Measurements from ENCODE around the gene TRIP12. TPM values are rescaled to one million over a fixed set of nuclear protein-coding genes. Genes with fewer than 3 reads are reported as not detected.

TRIP12 gene
- total and polyA plus RNA-seq, 4 donors, result 106 to 233 (median 159) TPM

GRCh38 chr2:229825476-229825875, 96.3 kb downstream of the TRIP12 start:
- no peak overlapping the region for H3K4me3 ChIP-seq (ENCODE audit: low read depth, low read length)
- H3K27me3 ChIP-seq (ENCODE audit: control insufficient read depth, insufficient read depth, low read length), result no peaks in the 10 kb centered on the region
- no peak overlapping the region for H3K27ac ChIP-seq (ENCODE audit: low read depth, low read length)
- H3K9me3 ChIP-seq (ENCODE audit: control insufficient read depth, insufficient read depth, low read length), result no peaks in the 10 kb centered on the region
- no peaks in the 10 kb centered on the region for H3K4me1 ChIP-seq (ENCODE audit: control insufficient read depth, insufficient read depth, low read length)
- peaks cover 13% of the 10 kb centered on the region for H3K36me3 ChIP-seq (ENCODE audit: control insufficient read depth, insufficient read depth, low read length)
- no peak for DNase-seq (ENCODE audit: low read depth in 4 of 6, low spot score in 6 of 6)
- WGBS (ENCODE audit: insufficient coverage), result no CpG with 5 or more reads among the region's 1 CpG

GRCh38 chr2:229821316-229821715, 100.5 kb downstream of the TRIP12 start:
- H3K9me3 ChIP-seq (ENCODE audit: control insufficient read depth, insufficient read depth, low read length), result no peaks in the 10 kb centered on the region
- no peak for DNase-seq (ENCODE audit: low read depth in 4 of 6, low spot score in 6 of 6)
- H3K27me3 ChIP-seq (ENCODE audit: control insufficient read depth, insufficient read depth, low read length), result no peaks in the 10 kb centered on the region
- H3K4me1 ChIP-seq (ENCODE audit: control insufficient read depth, insufficient read depth, low read length), result no peaks in the 10 kb centered on the region
- no peak overlapping the region for H3K4me3 ChIP-seq (ENCODE audit: low read depth, low read length)
- H3K36me3 ChIP-seq (ENCODE audit: control insufficient read depth, insufficient read depth, low read length), result peaks cover 16% of the 10 kb centered on the region
- no peak overlapping the region for H3K27ac ChIP-seq (ENCODE audit: low read depth, low read length)
- WGBS (ENCODE audit: insufficient coverage), result no CpG with 5 or more reads among the region's 3 CpGs

GRCh38 chr2:229818230-229818629, 103.6 kb downstream of the TRIP12 start:
- Histone ChIP-seq H3K4me3 (ENCODE audit: low read depth, low read length) (no peak overlapping the region), H3K27ac (ENCODE audit: low read depth, low read length) (no peak overlapping the region), H3K27me3 (ENCODE audit: control insufficient read depth, insufficient read depth, low read length) (no peaks in the 10 kb centered on the region), H3K36me3 (ENCODE audit: control insufficient read depth, insufficient read depth, low read length) (peaks cover 16% of the 10 kb centered on the region), H3K9me3 (ENCODE audit: control insufficient read depth, insufficient read depth, low read length) (no peaks in the 10 kb centered on the region), H3K4me1 (ENCODE audit: control insufficient read depth, insufficient read depth, low read length) (no peaks in the 10 kb centered on the region)
- no peak for DNase-seq (ENCODE audit: low read depth in 4 of 6, low spot score in 6 of 6)
- WGBS (ENCODE audit: insufficient coverage), result 83% methylated on average over 1 of the region's 3 CpGs

GRCh38 chr2:229815858-229816257, 106.0 kb downstream of the TRIP12 start:
- Histone ChIP-seq H3K9me3 (ENCODE audit: control insufficient read depth, insufficient read depth, low read length) (no peaks in the 10 kb centered on the region), H3K36me3 (ENCODE audit: control insufficient read depth, insufficient read depth, low read length) (peaks cover 13% of the 10 kb centered on the region), H3K27me3 (ENCODE audit: control insufficient read depth, insufficient read depth, low read length) (no peaks in the 10 kb centered on the region), H3K4me3 (ENCODE audit: low read depth, low read length) (no peak overlapping the region), H3K27ac (ENCODE audit: low read depth, low read length) (no peak overlapping the region), H3K4me1 (ENCODE audit: control insufficient read depth, insufficient read depth, low read length) (no peaks in the 10 kb centered on the region)
- WGBS (ENCODE audit: insufficient coverage), result no CpG with 5 or more reads among the region's 1 CpG
- DNase-seq (ENCODE audit: low read depth in 4 of 6, low spot score in 6 of 6), result no peak

- H3K4me1 ChIP-seq (ENCODE audit: control insufficient read depth, insufficient read depth, low read length), result no peaks in the 10 kb centered on the region
- H3K4me3 ChIP-seq (ENCODE audit: low read depth, low read length), result no peak overlapping the region
- H3K9me3 ChIP-seq (ENCODE audit: control insufficient read depth, insufficient read depth, low read length), result no peaks in the 10 kb centered on the region
- peaks cover 13% of the 10 kb centered on the region for H3K36me3 ChIP-seq (ENCODE audit: control insufficient read depth, insufficient read depth, low read length)
- 93% methylated on average over 2 of the region's 4 CpGs for WGBS (ENCODE audit: insufficient coverage)
- H3K27ac ChIP-seq (ENCODE audit: low read depth, low read length), result no peak overlapping the region
- no peak for DNase-seq (ENCODE audit: low read depth in 4 of 6, low spot score in 6 of 6)
- H3K27me3 ChIP-seq (ENCODE audit: control insufficient read depth, insufficient read depth, low read length), result no peaks in the 10 kb centered on the region
Measured at GRCh38 chr2:229815342-229815741, 106.5 kb downstream of the TRIP12 start.

GRCh38 chr2:229810786-229811185, 111.0 kb downstream of the TRIP12 start:
- Histone ChIP-seq H3K4me1 (ENCODE audit: control insufficient read depth, insufficient read depth, low read length) (no peaks in the 10 kb centered on the region), H3K27ac (ENCODE audit: low read depth, low read length) (no peak overlapping the region), H3K36me3 (ENCODE audit: control insufficient read depth, insufficient read depth, low read length) (peaks cover 14% of the 10 kb centered on the region), H3K27me3 (ENCODE audit: control insufficient read depth, insufficient read depth, low read length) (no peaks in the 10 kb centered on the region), H3K4me3 (ENCODE audit: low read depth, low read length) (no peak overlapping the region), H3K9me3 (ENCODE audit: control insufficient read depth, insufficient read depth, low read length) (no peaks in the 10 kb centered on the region)
- no peak for DNase-seq (ENCODE audit: low read depth in 4 of 6, low spot score in 6 of 6)
- no CpG with 5 or more reads among the region's 3 CpGs for WGBS (ENCODE audit: insufficient coverage)

GRCh38 chr2:229805559-229805958, 116.2 kb downstream of the TRIP12 start:
- DNase-seq (ENCODE audit: low read depth in 4 of 6, low spot score in 6 of 6), result no peak
- H3K4me3 ChIP-seq (ENCODE audit: low read depth, low read length), result no peak overlapping the region
- no peaks in the 10 kb centered on the region for H3K27me3 ChIP-seq (ENCODE audit: control insufficient read depth, insufficient read depth, low read length)
- H3K36me3 ChIP-seq (ENCODE audit: control insufficient read depth, insufficient read depth, low read length), result peaks cover 16% of the 10 kb centered on the region
- H3K9me3 ChIP-seq (ENCODE audit: control insufficient read depth, insufficient read depth, low read length), result no peaks in the 10 kb centered on the region
- H3K4me1 ChIP-seq (ENCODE audit: control insufficient read depth, insufficient read depth, low read length), result no peaks in the 10 kb centered on the region
- WGBS (ENCODE audit: insufficient coverage), result no CpG with 5 or more reads among the region's 6 CpGs
- H3K27ac ChIP-seq (ENCODE audit: low read depth, low read length), result no peak overlapping the region

GRCh38 chr2:229802785-229803184, 119.0 kb downstream of the TRIP12 start:
- no peak for DNase-seq (ENCODE audit: low read depth in 4 of 6, low spot score in 6 of 6)
- H3K36me3 ChIP-seq (ENCODE audit: control insufficient read depth, insufficient read depth, low read length), result peaks cover 11% of the 10 kb centered on the region
- whole genome bisulfite sequencing (ENCODE audit: insufficient coverage), result no CpG with 5 or more reads among the region's 5 CpGs
- no peak overlapping the region for H3K4me3 ChIP-seq (ENCODE audit: low read depth, low read length)
- H3K4me1 ChIP-seq (ENCODE audit: control insufficient read depth, insufficient read depth, low read length), result no peaks in the 10 kb centered on the region
- H3K27ac ChIP-seq (ENCODE audit: low read depth, low read length), result no peak overlapping the region
- no peaks in the 10 kb centered on the region for H3K27me3 ChIP-seq (ENCODE audit: control insufficient read depth, insufficient read depth, low read length)
- H3K9me3 ChIP-seq (ENCODE audit: control insufficient read depth, insufficient read depth, low read length), result no peaks in the 10 kb centered on the region

- H3K9me3 ChIP-seq (ENCODE audit: control insufficient read depth, insufficient read depth, low read length), result no peaks in the 10 kb centered on the region
- peaks cover 10% of the 10 kb centered on the region for H3K36me3 ChIP-seq (ENCODE audit: control insufficient read depth, insufficient read depth, low read length)
- H3K27me3 ChIP-seq (ENCODE audit: control insufficient read depth, insufficient read depth, low read length), result no peaks in the 10 kb centered on the region
- no peak overlapping the region for H3K27ac ChIP-seq (ENCODE audit: low read depth, low read length)
- H3K4me1 ChIP-seq (ENCODE audit: control insufficient read depth, insufficient read depth, low read length), result no peaks in the 10 kb centered on the region
- H3K4me3 ChIP-seq (ENCODE audit: low read depth, low read length), result no peak overlapping the region
- peak; percentile 38 to 92 (median 64) for DNase-seq (ENCODE audit: low read depth in 4 of 6, low spot score in 6 of 6)
Measured at GRCh38 chr2:229800997-229801754, 120.6 kb downstream of the TRIP12 start.

GRCh38 chr2:229798446-229799155, 123.2 kb downstream of the TRIP12 start:
- peak in 1 of 6 donors; percentile 68 for DNase-seq (ENCODE audit: low read depth in 4 of 6, low spot score in 6 of 6)
- Histone ChIP-seq H3K36me3 (ENCODE audit: control insufficient read depth, insufficient read depth, low read length) (peaks cover 4% of the 10 kb centered on the region), H3K4me1 (ENCODE audit: control insufficient read depth, insufficient read depth, low read length) (no peaks in the 10 kb centered on the region), H3K27ac (ENCODE audit: low read depth, low read length) (peak overlapping the region; percentile 34), H3K9me3 (ENCODE audit: control insufficient read depth, insufficient read depth, low read length) (no peaks in the 10 kb centered on the region), H3K27me3 (ENCODE audit: control insufficient read depth, insufficient read depth, low read length) (no peaks in the 10 kb centered on the region), H3K4me3 (ENCODE audit: low read depth, low read length) (no peak overlapping the region)
- WGBS (ENCODE audit: insufficient coverage), result 67% methylated on average over 1 of the region's 5 CpGs

Data from spinal cord (tissue), 10 donors.